Aorta (tissue), 5 donors: Measurements from ENCODE around the gene MBP. TPM values are rescaled to one million over a fixed set of nuclear protein-coding genes. Genes with fewer than 3 reads are reported as not detected.

Experiments used
- ATAC-seq: fragments of 200-7000 bp; cut with Tn5 transposase; one replicate; pipeline ENCODE4 v1.9.1; 2022; ENCODE audit warnings: moderate library complexity; ENCODE audit not compliant: low FRiP score
- DNase-seq, 2 donors: peaks; one replicate each; pipeline ENCODE4 v3.0.0-alpha.2; 2020
- H3K27ac ChIP-seq, 2 donors: one replicate each; pipeline ENCODE4 v1.5.1; 2013; ENCODE audit warnings: low read length in 2 of 2, mild to moderate bottlenecking in 2 of 2, moderate library complexity in 2 of 2, control low read depth in 1 of 2, inconsistent platforms in 1 of 2, low read depth in 1 of 2
- H3K27me3 ChIP-seq, 2 donors: one replicate each; pipeline ENCODE4 v1.6.1; 2013; ENCODE audit warnings: control low read depth in 1 of 2, low read length in 1 of 2, mild to moderate bottlenecking in 1 of 2, moderate library complexity in 1 of 2; ENCODE audit not compliant: insufficient read depth in 2 of 2, control insufficient read depth in 1 of 2
- H3K36me3 ChIP-seq, 2 donors: one replicate each; pipeline ENCODE4 v1.6.1; 2013; ENCODE audit warnings: control low read depth in 1 of 2, low read length in 1 of 2, mild to moderate bottlenecking in 1 of 2; ENCODE audit not compliant: insufficient read depth in 2 of 2, control insufficient read depth in 1 of 2
- H3K4me1 ChIP-seq, 2 donors: one replicate each; pipeline ENCODE4 v1.6.1; 2013; ENCODE audit warnings: low read length in 2 of 2, control low read depth in 1 of 2, mild to moderate bottlenecking in 1 of 2, moderate library complexity in 1 of 2; ENCODE audit not compliant: insufficient read depth in 2 of 2, control insufficient read depth in 1 of 2
- H3K4me3 ChIP-seq, 2 donors: one replicate each; pipeline ENCODE4 v1.5.1; 2013; ENCODE audit warnings: low read length in 2 of 2, control low read depth in 1 of 2, mild to moderate bottlenecking in 1 of 2
- H3K9me3 ChIP-seq: one replicate; pipeline ENCODE4 v1.6.1; 2013; ENCODE audit warnings: mild to moderate bottlenecking, low read length; ENCODE audit not compliant: control insufficient read depth
- WGBS, 2 donors: extraction: QIAGEN DNeasy Blood & Tissue Kit; methylation state at CpG; one replicate each; pipeline ENCODE4 v1.1.7; 2013; 5-methylcytosine and 5-hydroxymethylcytosine counted together
- intact Hi-C, 2 donors: fragments of 100-400 bp; cut with DNase I; formaldehyde crosslinking; loops; one replicate each; pipeline versions ENCODE4 v1.14.2 to v1.15.0; 2022
- polyA plus RNA-seq, 2 donors: library from polyadenylated mRNA; stranded (reverse); fragments of 200-250 nt; gene quantifications; one replicate each; pipeline ENCODE4 v1.2.3, GENCODE V29; 2013
- total RNA-seq, 2 donors: library from RNA; stranded (reverse); fragmentation: NEBNext Ultra II Directional; extraction: Animal tissue kit (Norgen Biotek cat#: 25700); gene quantifications; one replicate each; pipeline ENCODE4 v1.2.1, GENCODE V29; 2021
- donor health status: healthy with polysubstance abuse.
- donor health status: Bipolar disorder and iron deficiency.
- donor health status: DM: no; HTN: no; CAD: no.
- donor health status: DM: no; HTN: no; CAD: no.
- donor health status: DM: yes; HTN: yes; CAD: no.

MBP gene
- total and polyA plus RNA-seq, 4 donors, result 9.1 to 62.7 (median 26.6) TPM

DNA sequence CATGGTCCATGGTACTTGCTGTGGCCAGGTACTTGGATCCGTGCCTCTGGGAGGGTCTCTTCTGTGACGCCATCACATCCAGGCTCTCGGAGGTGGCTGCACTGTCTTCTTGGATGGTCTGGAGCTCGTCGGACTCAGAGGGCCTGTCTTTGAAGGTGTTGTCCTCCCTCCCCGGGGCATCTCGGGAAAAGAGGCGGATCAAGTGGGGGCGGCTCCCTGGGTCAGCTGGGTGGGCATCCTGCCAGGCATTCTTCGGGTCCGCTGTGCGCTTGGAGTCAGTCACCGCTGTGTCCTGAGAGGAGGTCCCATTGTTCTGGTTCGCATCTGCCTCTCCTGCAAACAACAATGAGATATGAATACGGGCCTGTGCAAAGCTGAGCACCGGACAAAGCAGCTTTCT lies 115.6 kb downstream of the MBP start:
- Histone ChIP-seq H3K4me1 (no peaks in the 10 kb centered on the region), H3K9me3 (no peaks in the 10 kb centered on the region), H3K36me3 (peaks cover 0 to 1% of the 10 kb centered on the region in 2 donors), H3K4me3 (no peak overlapping the region), H3K27ac (no peak overlapping the region), H3K27me3 (no peaks in the 10 kb centered on the region)
- WGBS, 2 donors, result 96% methylated on average over 16 of the region's 16 CpGs
- intact Hi-C loops, result no loop called here
- DNase-seq (no peak), ATAC-seq (no peak)

DNA sequence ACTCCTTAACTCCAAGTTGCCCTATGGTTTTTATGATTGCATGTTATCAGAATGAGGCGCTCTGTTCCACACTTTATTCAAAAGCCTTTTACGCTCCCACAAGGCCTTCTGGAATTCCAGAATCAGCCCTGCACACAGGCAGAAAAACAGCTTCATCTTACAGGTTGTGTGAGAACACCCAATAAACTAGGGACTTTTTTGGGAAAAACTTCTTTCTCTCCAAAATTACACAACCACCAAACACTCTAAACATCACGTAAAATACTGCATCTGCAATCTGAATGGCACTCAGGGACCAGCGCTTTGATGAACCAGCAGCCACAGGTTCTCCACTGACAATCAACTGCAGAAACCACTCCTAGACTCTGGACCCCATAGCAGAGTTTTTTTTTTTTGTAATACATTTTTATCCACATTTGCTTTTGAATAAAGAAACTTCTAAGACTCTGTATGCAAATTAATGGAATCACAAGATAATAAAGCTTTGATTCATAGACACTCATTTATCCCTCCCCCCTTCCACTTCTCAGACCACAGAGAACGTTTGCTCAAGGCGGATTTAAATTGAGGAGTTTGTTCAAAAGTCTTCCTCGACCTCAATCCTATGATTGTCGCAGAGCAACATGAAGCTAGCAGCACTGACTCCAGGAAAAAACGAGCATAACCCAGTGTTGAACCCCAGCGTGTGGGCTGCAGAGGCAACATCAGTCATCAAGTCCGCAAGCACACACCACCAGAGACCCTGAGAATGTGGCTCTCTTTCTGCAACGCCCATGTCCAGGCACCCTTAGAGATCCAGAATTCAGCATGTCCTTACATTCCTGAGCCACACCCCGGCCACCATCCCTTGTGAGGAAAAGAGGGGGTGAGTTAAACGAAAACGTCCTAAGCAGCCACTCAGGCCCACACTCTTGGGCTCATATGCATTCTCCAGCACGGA lies 116.5 kb downstream of the MBP start:
- Histone ChIP-seq H3K36me3 (peaks cover 0 to 1% of the 10 kb centered on the region in 2 donors), H3K9me3 (no peaks in the 10 kb centered on the region), H3K27me3 (no peaks in the 10 kb centered on the region), H3K4me1 (no peaks in the 10 kb centered on the region), H3K27ac (no peak overlapping the region), H3K4me3 (no peak overlapping the region)
- intact Hi-C loops, result no loop called here
- WGBS, 2 donors, result 90% methylated on average over 16 of the region's 16 CpGs
- ATAC-seq (no peak), DNase-seq (peak in 1 of 2 donors; percentile 39)

DNA sequence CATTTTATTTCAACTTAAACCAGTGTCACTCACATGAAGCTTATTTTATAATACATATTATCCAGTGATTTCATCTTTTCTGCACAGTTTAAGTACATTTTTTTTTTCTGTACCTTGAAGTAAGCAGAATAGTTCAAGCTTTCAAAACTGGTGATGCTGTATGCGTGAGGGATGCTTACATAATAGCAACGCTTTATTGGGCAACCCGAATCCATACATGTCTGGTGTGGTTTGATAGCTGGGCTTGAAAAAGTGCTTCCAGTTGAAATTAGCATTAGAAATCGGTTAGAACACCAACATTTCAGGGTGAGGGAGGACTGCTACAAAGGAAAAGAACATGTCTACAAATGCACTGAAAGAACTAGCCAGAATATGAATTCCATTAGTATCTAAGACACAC lies 117.4 kb downstream of the MBP start:
- 92 to 94% methylated on average over 4 of the region's 4 CpGs for WGBS, 2 donors
- H3K4me3 ChIP-seq, result no peak overlapping the region
- intact Hi-C loops, result no loop called here
- H3K4me1 ChIP-seq, result no peaks in the 10 kb centered on the region
- ATAC-seq (no peak), DNase-seq (no peak)
- H3K9me3 ChIP-seq, result no peaks in the 10 kb centered on the region
- H3K27me3 ChIP-seq, result no peaks in the 10 kb centered on the region
- H3K36me3 ChIP-seq, result peaks cover 0 to 1% of the 10 kb centered on the region in 2 donors
- H3K27ac ChIP-seq, result no peak overlapping the region

DNA sequence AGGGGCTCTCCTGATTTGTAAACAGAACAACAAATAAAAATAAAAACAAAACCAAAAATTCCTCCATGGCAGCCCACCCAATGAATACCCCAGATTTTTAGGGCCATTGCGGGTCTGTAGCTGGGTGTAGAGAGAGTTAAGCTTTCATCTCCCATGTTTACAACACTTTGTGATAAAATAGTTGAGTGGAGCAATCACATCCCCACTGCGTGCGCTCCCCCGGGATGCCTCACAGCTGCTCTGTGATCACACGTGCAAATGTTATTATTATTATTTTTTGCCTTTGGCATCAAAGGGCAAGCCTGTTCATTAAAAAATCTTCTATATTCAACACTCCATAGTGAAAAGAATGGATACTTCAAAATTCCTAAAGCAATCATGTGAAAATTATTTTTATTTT lies 118.0 kb downstream of the MBP start:
- no peaks in the 10 kb centered on the region for H3K27me3 ChIP-seq
- no peak overlapping the region for H3K4me3 ChIP-seq
- no peaks in the 10 kb centered on the region for H3K4me1 ChIP-seq
- H3K9me3 ChIP-seq, result no peaks in the 10 kb centered on the region
- peaks cover 0 to 1% of the 10 kb centered on the region in 2 donors for H3K36me3 ChIP-seq
- H3K27ac ChIP-seq, result no peak overlapping the region
- no peak for ATAC-seq
- 88 to 93% methylated on average over 5 of the region's 5 CpGs for WGBS, 2 donors
- peak in 1 of 2 donors; percentile 37 for DNase-seq
- intact Hi-C loops, result no loop called here

DNA sequence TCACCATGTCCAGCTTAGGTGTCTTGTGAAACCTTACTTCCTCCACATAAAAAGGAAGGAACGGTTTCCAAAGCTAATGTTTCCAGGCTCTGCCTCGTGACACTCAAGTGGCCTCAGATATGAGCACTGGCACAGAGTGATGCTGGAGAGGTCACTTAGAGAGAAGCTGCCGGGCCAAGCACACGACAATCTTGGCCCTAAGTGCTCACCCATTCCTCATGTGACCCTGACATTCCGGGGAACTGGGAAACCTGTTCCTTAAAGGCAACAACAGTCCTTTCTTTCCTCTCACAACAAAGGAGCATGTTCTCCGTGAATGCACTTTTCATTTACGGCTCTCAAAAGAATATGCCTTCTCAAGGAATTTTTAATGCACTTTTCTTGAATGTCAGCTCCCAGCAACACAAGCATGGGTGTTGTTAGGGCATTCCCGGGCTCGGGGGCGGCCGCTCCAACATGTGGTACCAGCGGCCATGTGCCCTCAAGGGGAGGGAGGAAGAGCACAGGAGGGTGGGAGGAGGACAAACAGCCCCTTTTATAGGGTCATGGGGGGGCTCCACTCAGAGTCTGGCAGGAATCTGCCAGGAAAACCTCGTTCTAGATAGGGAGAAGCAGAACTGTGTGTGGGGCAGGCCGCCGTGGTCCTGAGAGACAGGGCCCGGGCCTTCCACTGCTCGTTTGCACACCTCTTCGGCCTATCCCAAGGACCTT lies 118.6 kb downstream of the MBP start:
- ATAC-seq (peak; percentile 74), DNase-seq (peak; percentile 63 to 76)
- 50% methylated on average over 18 of the region's 18 CpGs for WGBS, 2 donors
- Histone ChIP-seq H3K27me3 (no peaks in the 10 kb centered on the region), H3K36me3 (peaks cover 0 to 1% of the 10 kb centered on the region in 2 donors), H3K27ac (no peak overlapping the region), H3K4me1 (no peaks in the 10 kb centered on the region), H3K9me3 (no peaks in the 10 kb centered on the region), H3K4me3 (no peak overlapping the region)
- intact Hi-C loops, result no loop called here

DNA sequence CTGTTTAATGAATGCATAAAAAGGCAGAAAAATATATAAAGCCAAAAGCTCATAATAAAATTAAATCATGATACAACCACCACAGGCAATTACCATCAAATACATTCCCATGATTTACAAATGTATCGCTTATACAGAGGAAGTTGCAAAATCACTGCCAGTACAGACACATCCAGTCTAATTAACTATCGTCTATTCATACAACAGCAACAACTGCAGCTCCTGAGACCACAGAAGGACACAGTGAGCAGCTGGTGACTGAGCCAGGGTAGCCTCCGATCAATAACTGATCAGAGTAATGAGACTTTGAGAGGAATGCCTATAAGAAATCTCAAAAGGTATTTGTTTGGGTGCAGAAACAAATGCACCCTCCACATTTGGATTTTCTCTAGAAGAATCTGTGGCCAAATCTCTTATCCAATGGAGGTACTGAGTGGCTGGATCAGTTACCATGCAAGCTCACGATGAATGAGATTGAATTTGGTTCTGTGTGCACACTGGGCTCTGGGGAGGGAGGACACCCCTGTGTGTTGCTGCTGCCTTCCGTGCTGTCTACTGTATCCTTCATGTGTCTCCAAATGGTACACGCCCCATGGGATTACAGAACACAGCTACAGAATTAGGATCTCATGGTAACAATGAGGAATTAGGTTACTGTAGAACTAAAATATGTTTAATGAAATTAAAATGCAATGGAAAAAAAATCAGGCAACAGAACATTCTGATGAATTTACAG lies 119.6 kb downstream of the MBP start:
- intact Hi-C loops, result no loop called here
- H3K9me3 ChIP-seq, result no peaks in the 10 kb centered on the region
- H3K36me3 ChIP-seq, result peaks cover 0 to 1% of the 10 kb centered on the region in 2 donors
- no peaks in the 10 kb centered on the region for H3K27me3 ChIP-seq
- no peak for ATAC-seq
- WGBS, 2 donors, result 94% methylated on average over 6 of the region's 6 CpGs
- no peaks in the 10 kb centered on the region for H3K4me1 ChIP-seq
- no peak overlapping the region for H3K4me3 ChIP-seq
- no peak for DNase-seq
- no peak overlapping the region for H3K27ac ChIP-seq

DNA sequence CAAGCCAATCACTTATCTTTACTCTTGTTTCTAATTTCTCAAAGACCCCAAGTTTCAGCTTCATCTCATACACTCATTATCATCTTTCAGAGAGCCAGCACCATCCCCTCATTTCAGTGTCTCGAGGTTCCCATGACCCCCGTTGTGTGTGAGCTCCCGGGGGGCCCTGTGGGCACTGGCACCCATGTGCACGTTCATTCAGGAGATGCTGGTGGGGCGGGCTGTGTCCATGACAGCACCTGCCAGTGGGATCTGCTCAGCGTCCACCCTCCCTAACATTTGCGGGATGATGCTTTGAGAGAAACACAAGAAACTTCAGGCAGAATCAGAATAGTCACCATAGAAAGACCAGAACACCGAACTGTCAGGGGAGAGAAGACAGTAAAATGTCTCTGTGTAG lies 120.5 kb downstream of the MBP start:
- intact Hi-C loops, result no loop called here
- Histone ChIP-seq H3K9me3 (no peaks in the 10 kb centered on the region), H3K27ac (no peak overlapping the region), H3K4me1 (no peaks in the 10 kb centered on the region), H3K27me3 (no peaks in the 10 kb centered on the region), H3K36me3 (peaks cover 0 to 1% of the 10 kb centered on the region in 2 donors), H3K4me3 (no peak overlapping the region)
- 94 to 96% methylated on average over 8 of the region's 8 CpGs for WGBS, 2 donors
- ATAC-seq, result no peak
- DNase-seq, result no peak

DNA sequence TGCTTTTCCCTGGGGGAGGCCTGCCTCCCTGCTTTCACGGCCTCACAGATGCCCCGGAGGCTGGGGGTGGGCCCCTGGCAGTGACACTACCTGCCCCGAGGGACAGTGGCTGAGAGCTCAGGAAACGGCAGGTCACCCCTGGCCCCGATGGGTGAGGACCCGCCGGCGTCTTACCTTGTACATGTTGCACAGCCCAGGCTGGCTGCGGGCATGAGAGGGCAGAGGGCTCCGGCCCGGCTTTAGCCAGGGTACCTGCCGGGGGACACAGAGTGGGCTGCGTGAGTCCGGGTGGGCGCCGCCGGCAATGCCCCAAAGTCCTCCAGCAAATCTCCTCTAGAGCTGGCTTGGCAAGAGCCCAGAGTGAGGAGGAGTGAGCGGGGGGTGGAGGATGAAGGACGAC lies 122.9 kb downstream of the MBP start:
- 86 to 89% methylated on average over 19 of the region's 19 CpGs for WGBS, 2 donors
- intact Hi-C loops, result loop anchor here (10.0 kb wide), 1 partner anchor 125 kb away; the partner anchor contains the start of gene MBP (in 2 of the 2)
- H3K4me3 ChIP-seq, result no peak overlapping the region

More for the DNA sequence above, 122.9 kb downstream of the MBP start:
- H3K4me1 ChIP-seq, result no peaks in the 10 kb centered on the region
- no peak overlapping the region for H3K27ac ChIP-seq
- no peaks in the 10 kb centered on the region for H3K36me3 ChIP-seq
- DNase-seq (peak; percentile 48 to 75), ATAC-seq (no peak)
- H3K27me3 ChIP-seq, result no peaks in the 10 kb centered on the region
- H3K9me3 ChIP-seq, result no peaks in the 10 kb centered on the region
